NB4 (cell line): ENCODE results near the gene CRIP2.

Experiments used
- MYC ChIP-seq: IDR thresholded peaks from 2 replicates; pipeline ENCODE4 v1.6.1; 2011; ENCODE audit warnings: low read depth, low read length
- POLR2A ChIP-seq: IDR thresholded peaks from 2 replicates; pipeline ENCODE4 v1.6.1; 2011; ENCODE audit warnings: mild to moderate bottlenecking; ENCODE audit not compliant: insufficient read length; ENCODE audit errors: extremely low read depth
- TF ChIP-seq, protein P1 (sequence below): IDR thresholded peaks from one replicate; pipeline ENCODE4 v1.5.1; 2012; ENCODE audit warnings: low read depth, low read length

DNA sequence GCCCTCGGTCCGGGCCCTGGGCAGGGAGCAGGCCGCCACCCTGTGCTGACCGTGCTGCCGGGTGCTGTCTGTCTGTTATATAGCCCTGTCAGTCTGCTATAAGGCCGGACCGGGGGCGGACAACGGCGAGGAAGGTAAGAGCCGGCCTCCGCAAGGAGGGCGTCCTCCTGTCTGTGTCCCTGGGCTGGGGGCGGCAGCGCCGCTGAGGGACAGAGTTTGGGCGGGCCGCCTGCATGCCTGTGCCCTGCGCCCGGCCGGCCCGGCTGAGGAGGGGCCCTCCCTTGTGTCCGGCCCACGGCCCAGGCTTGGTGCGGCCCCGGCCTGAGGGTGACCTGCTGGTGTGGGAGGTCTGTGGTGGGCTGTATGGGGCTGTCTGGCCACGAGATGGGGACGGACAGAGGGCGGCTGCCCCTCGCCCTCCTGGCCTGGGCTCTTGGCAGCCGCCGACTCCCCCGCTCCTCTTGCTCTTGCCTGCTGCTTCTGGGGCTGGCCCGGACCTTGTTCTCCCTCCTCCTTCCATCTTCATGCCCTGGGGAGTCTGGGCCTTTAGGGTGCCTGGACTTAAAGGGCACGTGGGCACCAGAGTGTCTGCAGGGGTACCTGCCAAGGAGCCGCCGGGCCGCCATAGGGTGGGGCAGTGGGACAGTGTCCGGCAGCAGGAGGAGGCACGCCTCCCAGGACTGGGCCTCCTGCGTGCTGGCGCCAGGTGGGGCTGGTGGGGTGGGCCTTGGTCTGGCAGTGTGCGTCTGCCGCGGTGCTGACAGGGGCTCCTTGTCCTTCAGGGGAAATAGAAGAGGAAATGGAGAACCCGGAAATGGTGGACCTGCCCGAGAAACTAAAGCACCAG is 25.1 kb upstream of the CRIP2 start:
- TF ChIP-seq, protein P1, sequence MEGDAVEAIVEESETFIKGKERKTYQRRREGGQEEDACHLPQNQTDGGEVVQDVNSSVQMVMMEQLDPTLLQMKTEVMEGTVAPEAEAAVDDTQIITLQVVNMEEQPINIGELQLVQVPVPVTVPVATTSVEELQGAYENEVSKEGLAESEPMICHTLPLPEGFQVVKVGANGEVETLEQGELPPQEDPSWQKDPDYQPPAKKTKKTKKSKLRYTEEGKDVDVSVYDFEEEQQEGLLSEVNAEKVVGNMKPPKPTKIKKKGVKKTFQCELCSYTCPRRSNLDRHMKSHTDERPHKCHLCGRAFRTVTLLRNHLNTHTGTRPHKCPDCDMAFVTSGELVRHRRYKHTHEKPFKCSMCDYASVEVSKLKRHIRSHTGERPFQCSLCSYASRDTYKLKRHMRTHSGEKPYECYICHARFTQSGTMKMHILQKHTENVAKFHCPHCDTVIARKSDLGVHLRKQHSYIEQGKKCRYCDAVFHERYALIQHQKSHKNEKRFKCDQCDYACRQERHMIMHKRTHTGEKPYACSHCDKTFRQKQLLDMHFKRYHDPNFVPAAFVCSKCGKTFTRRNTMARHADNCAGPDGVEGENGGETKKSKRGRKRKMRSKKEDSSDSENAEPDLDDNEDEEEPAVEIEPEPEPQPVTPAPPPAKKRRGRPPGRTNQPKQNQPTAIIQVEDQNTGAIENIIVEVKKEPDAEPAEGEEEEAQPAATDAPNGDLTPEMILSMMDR, result no peak
- no peak for TF ChIP-seq MYC
- no peak for TF ChIP-seq POLR2A
